GM12873 (cell line): Measurements from ENCODE around the gene SEBOX.

ENCODE experiments used
- TF ChIP-seq, protein P1 (sequence below): IDR thresholded peaks from 2 replicates; pipeline ENCODE4 v1.5.1; 2012; ENCODE audit warnings: low read depth, mild to moderate bottlenecking, moderate library complexity, low read length, control low read depth; ENCODE audit not compliant: insufficient read depth; ENCODE audit errors: missing control alignments

SEBOX gene

GRCh38 chr17:28317966-28318758 is 46.8 kb downstream of the SEBOX start:
- TF ChIP-seq, protein P1, sequence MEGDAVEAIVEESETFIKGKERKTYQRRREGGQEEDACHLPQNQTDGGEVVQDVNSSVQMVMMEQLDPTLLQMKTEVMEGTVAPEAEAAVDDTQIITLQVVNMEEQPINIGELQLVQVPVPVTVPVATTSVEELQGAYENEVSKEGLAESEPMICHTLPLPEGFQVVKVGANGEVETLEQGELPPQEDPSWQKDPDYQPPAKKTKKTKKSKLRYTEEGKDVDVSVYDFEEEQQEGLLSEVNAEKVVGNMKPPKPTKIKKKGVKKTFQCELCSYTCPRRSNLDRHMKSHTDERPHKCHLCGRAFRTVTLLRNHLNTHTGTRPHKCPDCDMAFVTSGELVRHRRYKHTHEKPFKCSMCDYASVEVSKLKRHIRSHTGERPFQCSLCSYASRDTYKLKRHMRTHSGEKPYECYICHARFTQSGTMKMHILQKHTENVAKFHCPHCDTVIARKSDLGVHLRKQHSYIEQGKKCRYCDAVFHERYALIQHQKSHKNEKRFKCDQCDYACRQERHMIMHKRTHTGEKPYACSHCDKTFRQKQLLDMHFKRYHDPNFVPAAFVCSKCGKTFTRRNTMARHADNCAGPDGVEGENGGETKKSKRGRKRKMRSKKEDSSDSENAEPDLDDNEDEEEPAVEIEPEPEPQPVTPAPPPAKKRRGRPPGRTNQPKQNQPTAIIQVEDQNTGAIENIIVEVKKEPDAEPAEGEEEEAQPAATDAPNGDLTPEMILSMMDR: peak; percentile 1

DNA sequence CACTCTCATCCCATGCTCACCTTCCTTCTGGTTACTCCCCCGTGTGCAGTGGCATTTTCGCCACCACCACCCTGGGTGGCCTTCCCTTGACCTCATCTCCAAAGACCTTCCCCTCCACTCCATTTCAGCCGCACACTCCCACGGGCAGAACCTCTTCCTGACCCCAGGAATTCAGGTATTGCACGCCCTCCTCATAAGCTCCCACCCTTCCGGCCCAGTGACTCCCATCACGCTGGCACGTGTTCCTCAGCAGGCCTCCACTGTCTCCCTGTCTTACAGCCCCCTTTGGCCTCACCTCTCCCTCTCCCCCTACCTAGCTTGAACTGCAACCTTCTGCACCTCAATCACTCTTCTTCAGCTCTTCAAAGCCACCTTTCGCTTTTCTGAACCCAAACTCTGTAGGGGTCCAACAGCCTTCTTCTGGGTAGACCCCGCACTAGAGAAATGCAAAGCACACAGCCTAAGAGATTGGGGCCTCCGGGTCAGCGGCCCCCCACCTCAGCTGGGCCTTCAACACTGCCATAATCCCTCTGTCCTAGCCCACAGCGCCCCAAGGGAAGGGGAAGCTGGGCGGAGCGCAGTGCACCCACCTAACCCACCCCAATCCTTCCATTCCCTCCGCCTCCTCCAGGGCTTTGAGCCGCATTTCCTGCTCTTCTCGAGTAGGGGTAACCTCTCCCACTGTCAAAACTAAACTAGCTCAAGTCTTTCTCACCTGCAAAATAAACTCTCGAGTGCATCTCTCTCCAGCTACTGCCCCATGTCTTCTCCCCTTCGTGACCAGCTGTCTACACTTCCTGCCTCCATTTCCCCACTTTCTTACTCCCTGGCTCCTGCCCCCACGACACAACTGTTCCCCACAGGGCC is 47.7 kb downstream of the SEBOX start:
- TF ChIP-seq, protein P1: no peak

DNA sequence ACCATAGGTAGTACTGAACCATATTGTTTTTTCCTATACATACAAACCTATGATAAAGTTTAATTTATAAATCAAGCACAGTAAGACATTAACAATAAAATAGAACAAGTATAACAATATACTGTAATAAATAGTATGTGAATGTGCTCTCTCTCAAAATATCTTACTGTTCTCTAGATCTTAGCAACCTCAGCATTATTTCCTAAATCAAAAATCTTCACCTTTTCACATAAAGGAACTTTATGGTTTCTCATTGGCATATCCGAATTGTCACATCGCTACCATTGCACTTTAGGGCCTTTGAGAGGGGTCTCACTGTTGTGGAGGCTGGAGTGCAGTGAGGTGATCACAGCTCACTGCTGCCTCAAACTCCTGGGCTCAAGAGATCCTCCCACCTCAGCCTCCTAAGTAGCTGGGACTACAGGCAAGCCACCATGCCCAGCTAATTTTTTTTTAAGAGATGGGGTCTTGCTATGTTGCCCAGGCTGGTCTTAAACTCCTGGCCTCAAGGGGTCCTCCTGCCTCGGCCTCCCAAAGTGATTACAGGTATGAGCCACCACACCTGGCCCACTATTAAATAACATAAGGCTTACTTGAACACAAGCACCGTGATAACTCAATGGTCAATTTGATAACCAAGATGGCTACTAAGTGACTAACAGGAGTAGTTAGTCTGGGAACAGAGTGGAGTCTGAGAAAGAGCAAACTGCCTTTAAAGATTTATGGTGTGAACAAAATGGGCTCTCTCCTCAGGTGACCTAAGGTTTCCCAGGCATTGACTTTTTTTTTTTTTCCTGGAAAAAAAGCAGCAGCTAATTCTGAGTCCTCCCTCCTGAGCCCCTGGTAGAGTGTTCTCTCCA is 48.9 kb downstream of the SEBOX start:
- TF ChIP-seq, protein P1: no peak

DNA sequence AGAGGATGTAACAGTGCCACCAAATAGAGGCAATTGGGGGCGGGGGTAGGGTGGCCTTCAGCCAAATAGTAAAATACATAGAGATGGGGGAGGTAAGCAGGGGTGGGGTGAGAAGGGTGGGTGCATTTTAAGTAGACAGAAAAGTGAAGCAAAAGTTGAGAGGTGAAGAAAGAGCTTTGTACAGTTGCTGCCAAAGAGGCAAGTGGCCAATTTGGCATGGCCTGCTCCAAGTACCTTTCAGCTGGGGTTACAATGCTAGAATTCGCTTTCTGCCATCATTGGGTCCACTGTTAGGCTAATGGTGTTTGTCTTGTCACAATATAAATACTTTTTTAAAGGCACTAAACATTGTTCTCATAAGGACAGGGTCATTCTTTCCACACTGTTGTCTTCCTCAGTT is 51.2 kb downstream of the SEBOX start:
- TF ChIP-seq, protein P1: no peak
